Renal cortex interstitium (tissue), 11 donors: ENCODE results near the gene THBS1. TPM values are rescaled to one million over a fixed set of nuclear protein-coding genes. Genes with fewer than 3 reads are reported as not detected.

Source experiments
- DNase-seq, 11 donors: peaks; one replicate each; pipeline ENCODE4 v3.0.0-alpha.2; 2013; ENCODE audit warnings: low read depth in 9 of 11, low spot score in 4 of 11; ENCODE audit errors: extremely low read depth in 1 of 11
- polyA plus RNA-seq, 3 donors: library from polyadenylated mRNA; unstranded; fragments of 120-200 nt; gene quantifications; one replicate each; pipeline ENCODE4 v1.2.1, GENCODE V29; 2013; ENCODE audit not compliant: insufficient read length in 3 of 3

The THBS1 gene
- polyA plus RNA-seq, 3 donors: 153 to 217 (median 188) TPM

DNA sequence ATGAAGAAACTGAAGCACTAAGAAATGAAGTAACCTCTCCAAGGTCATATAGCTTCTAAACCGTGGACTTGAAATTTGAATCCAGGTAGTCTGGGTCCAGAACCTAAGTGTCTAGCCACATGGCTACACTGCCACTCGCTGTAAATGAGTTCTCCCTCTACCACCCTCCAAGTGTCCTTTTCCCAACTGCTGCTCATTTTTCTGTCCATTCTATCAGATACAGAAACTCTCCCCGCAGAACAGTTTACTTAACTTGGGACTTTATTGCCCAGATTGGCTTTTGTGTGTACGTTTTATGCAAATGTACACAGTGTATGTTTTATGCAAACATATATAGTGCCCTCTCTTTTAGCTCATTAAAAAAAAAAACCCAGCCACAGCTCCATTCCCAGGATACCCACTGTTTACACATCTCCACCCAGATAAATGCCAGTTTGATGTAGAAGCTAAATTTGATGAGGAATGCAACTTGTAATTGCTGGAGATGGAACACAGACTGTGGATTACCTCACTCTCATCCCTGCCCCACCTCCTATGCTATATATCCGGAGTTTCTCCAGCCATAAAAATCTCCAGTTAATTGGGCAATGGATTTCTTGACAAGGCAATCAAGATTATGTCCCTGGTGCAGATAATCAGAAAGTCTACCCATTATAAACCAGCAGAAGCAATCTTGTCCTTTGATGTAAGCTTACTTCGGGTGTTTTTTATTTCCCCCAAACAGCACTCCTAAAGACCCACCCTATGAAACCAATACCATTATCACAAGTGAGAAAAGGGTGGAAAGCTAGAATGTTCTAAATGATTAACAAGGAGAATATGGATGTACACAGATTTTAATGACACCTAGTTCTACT lies 42.0 kb downstream of the THBS1 start:
- no peak for DNase-seq

DNA sequence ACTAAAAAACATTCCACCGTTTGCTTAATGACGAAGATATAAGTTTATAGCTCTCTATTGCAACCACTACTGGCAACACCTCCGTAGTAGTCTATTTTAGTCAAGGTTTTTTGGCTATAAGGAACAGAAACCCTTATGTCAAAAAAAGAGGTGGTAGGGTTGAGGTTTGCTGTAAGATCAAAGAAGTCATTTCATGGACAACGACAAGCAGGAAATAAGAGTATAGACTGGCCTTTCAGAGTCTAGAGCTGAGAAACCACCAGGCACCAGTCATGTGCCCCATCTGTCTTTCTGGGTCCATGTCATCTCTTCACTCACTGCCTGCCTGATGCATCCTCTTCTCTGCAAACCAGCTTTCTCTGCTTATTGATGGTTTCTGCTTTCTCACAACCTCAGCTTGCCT lies 42.7 kb downstream of the THBS1 start:
- DNase-seq: no peak

DNA sequence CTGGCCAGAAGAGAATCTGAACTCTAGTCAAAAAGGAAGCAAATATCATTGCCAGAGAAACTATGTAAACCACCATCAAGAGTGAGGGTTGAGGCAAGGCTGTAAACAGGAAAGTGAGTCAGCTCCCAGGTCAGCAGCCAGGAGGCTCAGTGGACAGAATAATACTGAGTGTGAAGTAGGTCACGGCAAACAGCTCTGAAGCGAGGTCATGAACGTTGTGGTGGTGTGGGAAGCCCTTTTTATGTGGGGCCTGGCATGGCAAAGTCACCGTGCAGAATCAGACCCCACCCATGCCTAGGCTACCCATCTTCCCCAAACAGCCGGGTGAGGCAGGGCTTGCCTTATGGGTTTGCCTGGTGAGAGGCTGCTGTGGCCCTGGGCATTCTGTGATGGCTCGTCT lies 43.9 kb downstream of the THBS1 start:
- DNase-seq: no peak

DNA sequence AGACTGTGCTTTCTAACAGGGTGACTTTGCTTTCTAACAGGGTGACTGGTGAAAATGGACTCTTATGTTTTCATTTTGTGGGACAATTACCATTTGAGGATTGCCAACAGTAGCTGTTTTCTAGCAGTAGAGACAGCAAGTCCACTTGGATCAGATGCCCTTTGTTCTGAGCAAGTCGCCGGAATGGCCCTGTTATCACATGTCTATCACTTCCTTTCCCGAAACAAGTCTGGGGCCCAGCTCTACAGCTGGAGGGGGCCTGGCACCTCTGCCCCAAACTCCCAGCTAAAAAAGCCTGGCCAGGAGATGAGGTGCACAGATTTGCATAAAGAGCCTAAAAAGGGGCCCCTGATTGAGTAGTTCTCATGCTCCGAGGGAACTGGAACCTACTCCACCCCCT lies 44.6 kb downstream of the THBS1 start:
- no peak for DNase-seq

DNA sequence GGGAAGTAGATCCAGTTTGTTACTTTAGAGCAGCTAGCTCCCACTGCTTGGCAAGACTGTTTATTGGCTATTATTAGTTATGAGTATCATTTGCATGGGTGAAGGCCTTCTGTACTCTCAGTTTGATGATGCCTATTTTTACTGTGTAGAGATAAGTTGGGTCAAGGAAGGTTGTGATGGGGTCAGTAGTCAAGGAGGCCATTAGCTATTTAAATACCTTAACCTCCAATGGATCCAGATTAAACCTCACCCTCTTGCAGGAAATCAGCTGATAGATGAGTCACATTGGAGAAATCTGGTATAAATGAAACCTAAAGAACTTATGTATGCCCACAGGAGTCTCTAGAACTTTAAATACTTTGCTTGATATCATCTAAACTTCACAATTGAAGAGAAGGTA lies 45.0 kb downstream of the THBS1 start:
- DNase-seq: no peak

DNA sequence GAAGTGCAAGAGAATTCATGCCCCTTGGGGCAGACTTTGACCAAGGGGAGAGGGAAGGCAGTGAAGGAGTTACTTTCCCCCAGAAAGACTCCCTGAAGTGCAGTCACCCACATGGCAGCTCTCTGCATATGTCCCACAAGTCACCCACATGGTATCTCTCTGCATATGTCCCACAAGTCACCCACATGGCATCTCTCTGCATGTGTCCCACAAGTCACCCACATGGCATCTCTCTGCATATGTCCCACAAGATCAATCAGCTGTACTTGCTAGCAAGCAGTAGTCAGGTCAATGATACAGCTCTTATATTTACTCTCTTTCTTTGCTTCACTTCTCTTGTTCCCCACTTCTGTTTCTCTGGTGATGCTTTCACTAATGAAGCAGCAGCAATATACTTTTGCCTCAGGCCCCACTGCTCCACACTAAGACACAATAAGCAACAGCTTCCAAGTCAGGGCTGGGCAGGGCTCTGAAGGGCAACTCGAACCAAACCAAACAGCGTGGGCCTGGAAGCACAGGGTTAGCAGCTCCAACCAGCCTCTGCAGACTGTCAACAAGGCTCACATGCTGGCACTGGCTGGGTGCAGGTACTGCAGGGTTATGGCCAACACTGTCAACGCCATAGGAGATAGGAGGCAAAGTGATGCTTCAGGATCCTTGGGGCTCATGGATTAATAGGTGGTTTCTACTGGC lies 46.7 kb downstream of the THBS1 start:
- no peak for DNase-seq

DNA sequence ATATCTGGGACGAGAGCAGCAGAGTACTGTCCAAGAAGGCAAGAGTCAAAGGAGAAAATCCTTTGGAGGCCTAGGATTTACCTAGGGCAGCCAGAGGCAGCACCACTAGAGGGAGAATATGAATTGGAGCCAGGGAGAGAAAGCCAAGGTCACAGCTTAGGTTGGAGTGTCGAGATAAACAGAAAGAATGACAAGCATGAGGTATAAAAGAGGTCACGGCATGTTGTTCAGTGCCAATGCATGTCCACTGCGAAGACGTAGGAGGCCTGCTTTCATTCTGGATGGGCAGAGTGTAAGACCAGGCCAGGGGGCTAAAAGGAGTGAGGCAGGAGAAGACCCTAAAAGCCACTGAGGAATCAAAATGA lies 47.2 kb downstream of the THBS1 start:
- no peak for DNase-seq

DNA sequence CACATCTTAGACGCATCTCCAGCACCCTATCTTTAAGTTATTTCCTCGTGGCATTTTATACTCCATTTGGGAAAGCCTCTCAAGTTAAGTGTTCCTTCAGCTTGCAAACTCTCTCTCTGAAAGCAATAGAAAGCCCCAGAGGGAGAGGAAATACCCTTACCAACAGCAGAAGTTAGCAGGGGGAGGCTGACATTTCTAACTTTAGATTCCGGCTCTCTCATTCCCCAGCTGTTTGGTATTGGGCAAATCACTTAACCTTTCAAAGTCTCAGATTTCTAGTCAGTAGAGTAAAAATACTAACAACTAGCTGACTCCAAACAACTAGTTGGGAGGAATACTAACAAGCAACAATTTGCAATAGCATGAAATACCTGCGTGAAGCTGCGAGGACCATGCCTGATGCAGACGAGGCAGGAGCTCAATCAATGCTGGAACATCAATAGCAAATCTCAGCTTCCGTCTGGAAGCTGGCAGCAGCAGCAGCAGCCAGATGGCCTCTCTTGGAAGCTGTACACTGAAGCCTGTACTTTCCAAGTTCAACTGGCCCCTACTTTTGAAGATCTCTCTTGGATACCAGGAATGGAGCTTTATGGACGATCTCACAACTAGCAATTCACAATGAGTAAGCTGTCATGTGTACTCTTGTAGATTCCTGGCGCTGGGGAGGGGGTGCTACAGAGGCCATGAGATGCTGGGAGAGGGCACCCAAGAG lies 47.8 kb downstream of the THBS1 start:
- no peak for DNase-seq

DNA sequence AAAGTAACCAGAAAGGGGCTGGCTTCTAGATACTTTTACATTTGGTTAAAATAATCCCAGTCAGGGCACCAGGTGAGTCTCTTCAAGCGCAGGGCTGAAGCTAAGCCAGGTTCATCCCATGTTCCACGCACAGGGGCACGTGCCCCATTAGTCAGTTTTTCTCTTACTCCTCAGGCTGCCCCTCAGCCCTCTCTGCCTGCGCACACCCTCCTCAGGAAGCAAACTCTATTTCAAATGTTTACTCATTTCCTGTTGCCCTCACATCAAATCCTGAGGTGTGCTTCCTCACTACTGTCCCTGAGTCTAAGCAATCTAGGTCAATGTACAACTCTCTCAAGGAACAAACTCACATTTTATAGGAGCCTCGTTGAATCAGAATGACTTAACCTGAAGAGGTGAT lies 48.5 kb downstream of the THBS1 start:
- DNase-seq: no peak

DNA sequence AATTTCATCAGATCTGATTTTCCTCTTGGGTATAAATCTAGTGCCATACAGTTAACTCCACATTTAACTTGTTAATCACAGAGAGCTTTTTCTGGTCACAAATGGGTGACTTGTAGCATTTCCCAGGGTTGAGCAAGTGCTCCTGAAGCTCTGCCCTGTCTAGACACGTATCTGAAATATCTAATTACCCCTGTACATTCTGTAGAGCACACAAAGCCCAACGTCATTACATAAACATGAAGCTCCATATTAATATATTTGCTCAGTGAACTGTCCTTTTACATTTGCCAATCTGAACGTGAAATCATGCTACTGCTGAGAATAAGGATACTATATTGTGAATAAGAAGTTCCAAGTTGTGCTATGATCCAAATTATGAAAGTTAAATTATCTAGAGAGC lies 49.0 kb downstream of the THBS1 start:
- no peak for DNase-seq

DNA sequence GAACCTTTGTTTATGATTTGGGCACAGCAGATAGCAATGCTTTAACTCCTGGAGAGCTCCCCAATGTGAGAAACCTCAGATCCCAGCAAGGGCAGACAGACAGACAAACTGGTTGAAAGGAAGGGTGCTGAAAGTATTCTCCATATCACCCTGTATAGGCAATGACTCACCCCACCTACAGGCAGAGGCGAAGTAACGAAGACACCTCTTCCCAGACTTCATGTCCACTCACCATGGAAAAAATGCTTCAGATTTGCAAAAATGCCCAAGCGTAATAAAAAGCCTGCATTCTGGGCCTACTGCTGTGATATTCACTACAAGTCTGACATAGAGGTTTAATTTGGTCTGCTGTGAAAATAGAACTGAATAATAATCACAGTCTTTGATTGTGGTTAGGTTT lies 50.5 kb downstream of the THBS1 start:
- DNase-seq: no peak

DNA sequence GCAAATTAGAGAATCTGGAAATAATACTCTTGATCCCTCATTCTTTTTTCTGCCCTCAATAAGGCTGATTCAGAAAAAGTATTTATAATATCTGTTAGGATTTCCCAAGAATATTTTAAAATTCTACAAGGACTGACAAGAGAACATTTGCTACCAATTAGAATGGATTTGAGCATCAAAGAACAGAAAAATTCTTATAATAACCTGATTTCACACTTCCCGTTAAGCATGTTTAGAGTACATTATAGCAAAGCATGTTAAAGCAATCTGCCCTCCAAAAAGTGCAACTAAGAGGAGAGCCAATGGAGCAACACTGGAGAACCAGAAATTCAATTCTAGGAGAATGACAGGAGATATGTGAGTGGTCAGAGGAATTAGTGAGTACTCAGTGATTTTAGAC lies 57.2 kb downstream of the THBS1 start:
- no peak for DNase-seq

DNA sequence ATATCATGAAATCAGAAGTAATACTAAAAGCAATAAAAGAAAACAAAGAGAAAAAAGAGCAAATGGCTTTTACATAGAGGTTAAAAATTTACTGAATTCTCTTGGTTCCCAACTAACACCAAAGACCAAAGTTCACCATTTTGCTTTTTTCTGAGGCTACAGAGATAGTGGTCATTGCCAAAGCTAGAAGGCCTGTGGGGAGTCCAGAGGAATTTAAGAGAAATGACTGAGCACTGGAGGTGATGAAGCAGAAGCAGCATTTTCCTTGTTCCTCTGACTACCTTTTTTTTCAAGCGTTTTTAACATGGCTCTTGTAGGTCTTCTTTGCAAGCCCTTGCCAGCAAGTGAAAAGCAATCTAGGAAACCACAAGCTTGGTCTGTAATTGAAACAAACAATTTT lies 58.2 kb downstream of the THBS1 start:
- DNase-seq: no peak

DNA sequence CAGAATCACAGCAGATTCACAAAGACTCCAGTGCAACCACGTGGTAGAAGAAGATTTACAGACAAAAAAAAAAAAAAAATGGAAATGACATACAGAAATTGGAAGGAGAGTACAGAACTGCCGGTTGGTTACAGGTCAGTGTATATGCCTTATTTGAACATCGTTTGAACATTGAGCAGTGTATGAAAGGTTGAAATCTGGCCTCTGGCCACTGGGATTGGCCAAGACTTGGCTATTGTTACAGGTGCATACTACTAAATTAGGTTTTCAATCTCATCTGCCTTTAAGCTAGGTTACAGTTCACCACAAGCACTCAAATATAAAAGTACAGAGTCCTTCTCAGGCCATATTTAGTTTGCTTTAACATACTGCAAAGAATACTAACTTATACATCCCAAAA lies 59.8 kb downstream of the THBS1 start:
- DNase-seq: no peak

DNA sequence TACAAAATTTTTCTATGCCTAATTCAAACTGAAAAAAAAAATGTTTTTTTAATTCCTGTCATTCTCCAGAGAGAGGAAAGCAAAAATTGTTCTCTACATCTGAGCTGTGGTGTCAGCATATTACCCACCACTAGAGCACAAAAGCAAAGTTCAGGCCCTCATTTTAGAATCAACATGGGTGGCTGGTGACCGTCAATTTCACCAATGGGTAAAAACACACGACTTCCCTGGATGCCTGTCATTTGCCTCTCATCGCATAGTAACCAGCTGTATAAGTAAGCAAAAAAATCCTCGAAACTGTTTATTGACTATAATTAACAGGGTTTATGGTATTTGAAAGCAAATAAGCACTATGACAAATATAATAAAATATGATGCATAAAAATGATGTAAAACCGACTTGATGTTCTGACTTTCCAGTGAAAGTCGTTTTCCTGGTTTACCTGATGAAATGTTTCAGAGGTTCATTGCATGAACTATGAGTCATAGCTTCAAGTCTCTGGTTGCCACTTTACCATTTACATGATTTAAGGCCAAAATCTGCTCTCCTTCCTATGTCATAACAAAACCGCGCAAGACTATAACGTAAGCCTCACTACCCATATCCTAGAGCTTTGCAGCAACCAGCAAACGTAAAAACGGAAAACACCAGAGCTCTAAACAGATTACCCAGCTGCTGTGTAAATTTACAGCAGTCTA lies 60.5 kb downstream of the THBS1 start:
- DNase-seq: no peak

DNA sequence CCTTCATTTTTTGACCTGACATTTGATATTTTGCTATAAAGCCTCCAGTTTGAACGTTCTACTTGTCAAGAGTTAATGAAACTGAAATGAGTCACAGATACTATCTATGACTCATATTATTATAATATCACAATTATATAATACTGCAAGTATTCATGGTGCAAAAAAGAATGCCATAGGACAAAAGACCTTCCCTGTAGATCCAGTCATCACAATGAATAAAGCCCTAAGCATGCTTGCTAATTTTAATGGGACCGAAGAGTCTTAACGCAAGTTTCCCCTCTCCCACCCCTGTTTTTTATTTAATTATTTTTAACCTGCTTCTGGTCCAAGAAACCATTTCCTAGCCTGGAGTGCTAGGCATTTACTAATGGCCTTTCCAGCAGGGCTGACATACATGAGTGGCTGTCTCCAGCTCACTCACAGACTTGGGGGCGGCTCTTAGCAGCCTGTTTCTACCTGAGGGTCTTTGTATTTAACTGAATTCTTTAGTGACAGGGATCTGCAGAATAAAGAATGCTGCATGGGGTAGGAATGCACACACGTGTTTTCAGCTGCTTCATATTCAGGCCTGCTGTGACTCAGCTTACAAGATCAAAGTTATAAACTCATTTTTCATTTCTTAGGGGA lies 61.2 kb downstream of the THBS1 start:
- DNase-seq: no peak

DNA sequence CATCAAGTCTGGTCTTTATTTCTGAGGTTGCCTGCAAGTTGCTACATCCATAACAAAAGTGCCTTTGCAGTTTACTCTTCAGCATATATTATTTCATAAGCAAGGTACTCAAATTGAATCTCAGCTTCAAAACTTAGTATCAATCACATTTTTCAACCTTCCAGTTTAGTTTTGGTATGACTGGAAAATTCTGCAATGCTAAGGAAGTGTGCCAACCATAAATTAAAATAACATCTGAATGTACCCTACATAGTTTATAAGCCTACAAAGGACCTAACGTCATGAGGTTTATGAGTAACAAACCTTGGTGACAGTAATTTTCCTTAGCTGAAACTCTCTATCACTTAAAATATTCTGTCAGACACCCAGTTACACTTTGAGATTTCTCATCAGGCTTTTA lies 62.8 kb downstream of the THBS1 start:
- no peak for DNase-seq

DNA sequence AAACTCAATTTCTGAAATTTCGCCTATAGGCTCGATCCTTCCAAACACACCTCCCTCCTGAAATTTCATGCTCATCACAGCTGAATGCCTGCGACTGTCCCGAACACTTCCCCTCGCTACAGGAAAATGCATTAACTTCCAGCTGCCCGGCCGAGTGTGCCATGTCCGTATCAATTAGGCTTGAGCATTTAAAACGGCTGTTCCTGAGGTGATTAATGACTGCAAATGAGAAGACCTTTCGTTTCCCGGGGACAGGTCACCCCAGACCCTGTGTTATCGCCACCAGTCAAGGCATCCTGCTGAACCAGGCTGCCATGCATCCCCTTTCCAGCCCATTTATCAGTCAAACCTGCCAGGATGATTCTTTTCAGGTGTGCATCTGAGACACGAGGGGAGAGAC lies 63.3 kb downstream of the THBS1 start:
- no peak for DNase-seq
